ENCODE data around the gene KRT71.

DNA sequence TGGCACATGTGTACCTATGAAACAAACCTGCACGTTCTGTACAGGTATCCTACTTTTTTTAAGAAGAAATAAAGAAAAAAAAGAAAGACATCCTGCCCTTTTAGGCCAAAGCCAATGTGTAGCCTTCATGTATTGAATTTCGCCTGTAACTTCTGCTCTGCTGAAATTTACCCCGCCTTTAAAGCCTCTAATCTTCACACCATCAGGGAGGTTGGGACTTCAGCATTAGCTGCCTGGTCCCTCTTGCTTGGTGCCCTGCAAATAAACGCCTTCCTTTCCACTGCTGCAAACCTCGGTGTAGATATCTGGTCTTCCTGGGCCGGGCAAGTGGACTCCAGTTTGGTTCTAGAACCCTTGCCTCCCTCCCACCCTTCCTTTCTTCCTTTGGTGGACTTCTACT, 2.6 kb upstream of the KRT71 start:
- TF ChIP-seq EZH2phosphoT487 (IDR thresholded peaks at IDR 0.05; ENCODE audit: low read length), result no peak
- TF ChIP-seq, protein P1, sequence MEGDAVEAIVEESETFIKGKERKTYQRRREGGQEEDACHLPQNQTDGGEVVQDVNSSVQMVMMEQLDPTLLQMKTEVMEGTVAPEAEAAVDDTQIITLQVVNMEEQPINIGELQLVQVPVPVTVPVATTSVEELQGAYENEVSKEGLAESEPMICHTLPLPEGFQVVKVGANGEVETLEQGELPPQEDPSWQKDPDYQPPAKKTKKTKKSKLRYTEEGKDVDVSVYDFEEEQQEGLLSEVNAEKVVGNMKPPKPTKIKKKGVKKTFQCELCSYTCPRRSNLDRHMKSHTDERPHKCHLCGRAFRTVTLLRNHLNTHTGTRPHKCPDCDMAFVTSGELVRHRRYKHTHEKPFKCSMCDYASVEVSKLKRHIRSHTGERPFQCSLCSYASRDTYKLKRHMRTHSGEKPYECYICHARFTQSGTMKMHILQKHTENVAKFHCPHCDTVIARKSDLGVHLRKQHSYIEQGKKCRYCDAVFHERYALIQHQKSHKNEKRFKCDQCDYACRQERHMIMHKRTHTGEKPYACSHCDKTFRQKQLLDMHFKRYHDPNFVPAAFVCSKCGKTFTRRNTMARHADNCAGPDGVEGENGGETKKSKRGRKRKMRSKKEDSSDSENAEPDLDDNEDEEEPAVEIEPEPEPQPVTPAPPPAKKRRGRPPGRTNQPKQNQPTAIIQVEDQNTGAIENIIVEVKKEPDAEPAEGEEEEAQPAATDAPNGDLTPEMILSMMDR (IDR thresholded peaks at IDR 0.05; ENCODE audit: low read length), result no peak
